GM12872 (cell line): Measurements from ENCODE around the gene UCHL5.

Experiments
- TF ChIP-seq, protein P1 (sequence below): IDR thresholded peaks from 3 replicates; pipeline ENCODE4 v1.5.1; 2011; ENCODE audit warnings: low read depth, mild to moderate bottlenecking, low read length, moderate library complexity; ENCODE audit not compliant: insufficient read depth

Gene UCHL5

DNA sequence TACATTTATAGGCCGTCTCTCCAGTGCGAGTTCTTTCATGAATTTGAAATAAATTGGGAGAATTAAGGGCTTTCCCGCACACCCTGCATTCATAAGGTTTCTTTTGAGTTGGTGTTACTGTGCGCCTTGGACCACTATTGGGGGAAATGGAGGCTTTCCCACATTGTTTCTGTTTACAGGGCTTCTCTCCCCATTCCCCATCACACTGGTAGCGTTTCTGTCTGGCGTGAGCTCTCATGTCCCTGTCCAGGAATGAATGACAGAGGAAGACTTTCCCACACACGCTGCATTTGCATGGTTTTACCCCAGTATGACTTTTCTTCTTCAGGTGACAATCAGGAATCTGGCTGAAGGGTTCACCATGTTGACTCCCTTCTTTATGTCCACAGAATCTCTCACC is 65.0 kb downstream of the UCHL5 start:
- TF ChIP-seq, protein P1, sequence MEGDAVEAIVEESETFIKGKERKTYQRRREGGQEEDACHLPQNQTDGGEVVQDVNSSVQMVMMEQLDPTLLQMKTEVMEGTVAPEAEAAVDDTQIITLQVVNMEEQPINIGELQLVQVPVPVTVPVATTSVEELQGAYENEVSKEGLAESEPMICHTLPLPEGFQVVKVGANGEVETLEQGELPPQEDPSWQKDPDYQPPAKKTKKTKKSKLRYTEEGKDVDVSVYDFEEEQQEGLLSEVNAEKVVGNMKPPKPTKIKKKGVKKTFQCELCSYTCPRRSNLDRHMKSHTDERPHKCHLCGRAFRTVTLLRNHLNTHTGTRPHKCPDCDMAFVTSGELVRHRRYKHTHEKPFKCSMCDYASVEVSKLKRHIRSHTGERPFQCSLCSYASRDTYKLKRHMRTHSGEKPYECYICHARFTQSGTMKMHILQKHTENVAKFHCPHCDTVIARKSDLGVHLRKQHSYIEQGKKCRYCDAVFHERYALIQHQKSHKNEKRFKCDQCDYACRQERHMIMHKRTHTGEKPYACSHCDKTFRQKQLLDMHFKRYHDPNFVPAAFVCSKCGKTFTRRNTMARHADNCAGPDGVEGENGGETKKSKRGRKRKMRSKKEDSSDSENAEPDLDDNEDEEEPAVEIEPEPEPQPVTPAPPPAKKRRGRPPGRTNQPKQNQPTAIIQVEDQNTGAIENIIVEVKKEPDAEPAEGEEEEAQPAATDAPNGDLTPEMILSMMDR = no peak

DNA sequence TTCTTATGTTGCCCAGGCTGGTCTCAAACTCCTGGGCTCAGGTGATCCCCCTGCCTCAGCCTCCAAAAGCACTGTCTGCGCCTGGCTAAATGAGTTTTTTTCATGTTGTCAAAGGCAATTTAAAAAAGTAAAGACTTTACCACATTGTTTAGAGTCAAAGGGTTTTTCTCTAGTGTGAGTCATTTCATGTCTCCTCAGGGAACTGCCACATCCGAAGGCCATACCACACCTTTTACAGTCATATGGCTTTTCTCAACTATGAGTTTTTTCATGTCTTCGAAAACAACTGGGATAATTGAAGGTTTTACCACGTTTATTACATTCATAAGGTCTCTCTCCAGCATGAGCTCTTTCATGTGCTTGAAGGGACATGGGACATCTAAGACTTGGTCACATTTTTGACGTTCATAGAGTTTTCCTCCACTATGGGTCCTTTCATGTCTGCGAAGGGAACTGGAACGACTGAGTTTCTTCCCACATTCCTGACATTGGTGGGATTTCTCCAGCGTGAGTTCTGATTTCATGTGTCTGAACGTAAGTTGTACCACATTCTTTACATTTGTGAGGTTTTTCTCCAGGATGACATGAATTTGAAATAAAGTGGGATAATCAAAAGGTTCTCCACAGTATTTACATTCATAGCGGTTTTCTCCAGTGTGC is 65.6 kb downstream of the UCHL5 start:
- TF ChIP-seq, protein P1 = no peak

DNA sequence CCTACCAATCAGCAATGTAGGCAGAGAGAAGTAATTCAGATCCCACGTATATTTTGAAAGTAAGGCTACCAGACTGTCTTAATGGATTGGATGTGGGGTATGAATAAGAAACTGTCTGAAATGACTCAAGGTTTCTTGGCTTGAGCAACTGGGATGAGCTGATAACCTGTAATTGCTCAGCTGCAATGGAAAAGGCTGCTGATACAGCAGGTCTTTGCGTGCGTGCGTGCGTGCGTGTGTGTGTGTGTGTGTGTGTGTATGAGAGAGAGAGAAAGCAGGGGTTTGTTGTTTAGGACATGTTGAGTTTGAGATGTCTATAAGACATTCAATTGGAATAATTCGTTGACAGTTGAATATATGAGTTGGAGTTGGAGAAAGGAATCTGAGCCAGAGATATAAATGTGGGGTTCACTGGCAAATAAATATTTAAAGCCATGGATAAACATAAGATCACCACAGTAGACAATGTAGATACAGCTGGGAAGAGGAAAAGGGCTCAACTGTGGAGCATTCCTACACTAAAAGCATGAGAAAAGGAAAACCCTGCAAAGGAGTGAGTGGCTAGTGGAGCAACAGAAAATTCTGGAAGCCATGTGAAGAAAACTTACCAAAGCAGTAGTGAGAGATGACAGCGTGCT is 72.9 kb downstream of the UCHL5 start:
- TF ChIP-seq, protein P1 = no peak

DNA sequence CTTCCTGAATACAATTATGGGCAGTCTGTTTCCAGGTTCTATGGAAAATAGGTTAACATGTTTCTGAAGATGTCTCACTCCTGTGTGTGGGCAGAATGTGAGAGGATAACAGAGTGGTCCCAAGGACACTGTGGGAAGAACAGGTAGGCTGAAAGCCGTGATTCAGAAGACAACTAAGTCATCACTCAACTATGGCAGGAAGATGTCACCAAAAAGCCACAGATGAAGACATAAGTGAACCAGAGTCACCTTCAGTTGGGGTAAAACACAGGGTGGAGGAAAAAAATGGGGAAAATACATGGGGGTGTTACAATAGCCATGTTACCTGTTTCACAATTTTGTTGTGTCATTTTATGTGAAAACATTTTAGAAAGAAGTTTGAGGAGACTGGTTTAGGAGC is 75.1 kb downstream of the UCHL5 start:
- TF ChIP-seq, protein P1 = no peak

DNA sequence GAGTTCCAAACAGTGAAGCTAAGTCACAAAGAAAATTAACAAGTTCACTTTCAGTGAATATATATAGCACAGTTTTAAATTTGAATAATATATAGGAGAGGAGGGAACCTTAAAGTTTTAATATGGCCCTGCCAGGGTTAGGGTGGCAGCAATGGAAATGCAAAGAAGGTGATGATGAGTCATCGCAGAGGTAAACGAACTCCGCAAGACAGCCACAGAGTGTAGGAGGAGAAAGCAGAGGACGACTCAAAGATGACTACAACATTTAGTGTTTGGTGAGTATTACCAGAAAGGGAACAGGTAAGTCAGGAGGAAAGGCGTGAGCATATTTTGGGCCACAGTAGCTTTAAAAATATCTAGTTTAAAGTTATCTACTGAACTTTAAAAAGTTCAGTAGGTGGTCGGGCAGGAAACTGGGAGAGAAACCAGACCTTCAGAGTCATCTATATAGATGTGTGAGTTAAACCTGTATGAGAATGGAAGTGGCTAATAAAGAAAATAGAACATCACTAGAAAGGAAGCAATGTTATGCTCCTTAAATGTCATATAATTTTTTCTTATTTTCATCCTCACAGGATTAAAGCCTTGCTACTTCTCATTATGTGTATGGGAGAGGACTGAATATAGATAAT is 75.7 kb downstream of the UCHL5 start:
- TF ChIP-seq, protein P1 = no peak

DNA sequence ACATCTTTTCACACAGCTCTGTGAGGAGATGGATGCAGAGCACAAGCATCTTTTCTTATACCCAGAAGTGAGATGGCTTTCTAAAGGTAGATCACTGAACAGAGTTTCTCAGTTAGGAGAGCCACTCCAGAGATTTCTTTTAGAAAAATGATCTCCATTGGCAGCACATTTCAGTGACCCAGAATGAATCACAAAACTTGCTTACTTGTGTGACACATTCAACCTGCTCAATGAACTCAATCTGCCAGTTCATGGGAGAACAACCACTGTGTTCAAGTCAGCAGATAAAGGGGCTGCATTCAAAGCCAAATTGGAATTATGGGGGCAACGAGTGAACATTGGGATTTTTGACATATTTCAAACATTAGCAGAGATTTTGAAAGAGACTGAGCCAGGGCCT is 78.3 kb downstream of the UCHL5 start:
- TF ChIP-seq, protein P1 = no peak

DNA sequence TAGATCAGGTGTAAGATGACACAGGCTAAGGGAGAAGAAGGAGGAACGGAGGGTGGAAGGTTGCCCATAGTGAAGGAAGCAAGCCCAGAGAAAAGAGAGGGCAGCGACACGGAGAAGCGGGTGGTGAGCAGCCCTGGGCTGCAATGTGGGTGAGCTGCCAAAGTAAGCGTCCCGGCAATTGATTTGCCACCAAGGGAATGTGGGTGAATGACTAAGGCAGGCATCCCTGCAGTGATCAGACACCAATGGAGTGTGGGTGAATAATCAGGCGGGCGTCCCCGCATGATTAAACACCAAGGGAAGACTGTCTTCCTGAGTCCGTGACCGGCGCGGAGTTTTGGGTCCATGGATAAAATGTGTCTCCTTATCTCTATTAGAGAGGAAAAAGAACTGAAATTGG is 79.6 kb downstream of the UCHL5 start:
- TF ChIP-seq, protein P1 = no peak
